ENCODE results near the gene WDR5B.

WDR5B gene

GRCh38 chr3:122364490-122364889, 51.4 kb downstream of the WDR5B start:
- DNase-seq = no peak

Data from activated naive CD4-positive, alpha-beta T cell (primary cell).